ENCODE results near the gene WRNIP1.
"Not testable (repeated sequence)": the region's sequence is repeated elsewhere in the genome, so short reads cannot be mapped to it uniquely, and the experiment has no call there.

WRNIP1 gene

DNA sequence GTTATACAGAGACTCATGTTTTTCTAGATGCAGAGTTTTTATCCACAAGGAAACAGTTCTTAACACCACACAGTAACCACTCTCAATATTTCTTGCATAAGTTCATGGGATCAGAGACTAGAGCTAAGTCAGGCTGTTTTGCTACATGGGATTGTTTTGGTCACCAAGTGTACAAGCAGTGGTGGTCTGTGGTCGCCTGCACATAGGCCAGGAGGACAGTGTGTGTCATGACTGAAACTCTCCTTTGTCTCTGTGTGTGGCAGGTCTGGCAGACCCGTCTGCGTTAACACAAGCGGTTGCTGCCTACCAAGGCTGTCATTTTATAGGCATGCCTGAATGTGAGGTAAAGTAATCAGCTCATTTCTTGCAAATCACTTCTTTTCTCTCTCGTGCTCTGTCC, 18.9 kb downstream of the WRNIP1 start:
- DNase-seq (ENCODE audit: low read depth in 3 of 3) = no peak

- DNase-seq (ENCODE audit: low read depth in 3 of 3) = no peak
These were observed 19.7 kb downstream of the WRNIP1 start for GRCh38 chr6:2784930-2785329.

DNA sequence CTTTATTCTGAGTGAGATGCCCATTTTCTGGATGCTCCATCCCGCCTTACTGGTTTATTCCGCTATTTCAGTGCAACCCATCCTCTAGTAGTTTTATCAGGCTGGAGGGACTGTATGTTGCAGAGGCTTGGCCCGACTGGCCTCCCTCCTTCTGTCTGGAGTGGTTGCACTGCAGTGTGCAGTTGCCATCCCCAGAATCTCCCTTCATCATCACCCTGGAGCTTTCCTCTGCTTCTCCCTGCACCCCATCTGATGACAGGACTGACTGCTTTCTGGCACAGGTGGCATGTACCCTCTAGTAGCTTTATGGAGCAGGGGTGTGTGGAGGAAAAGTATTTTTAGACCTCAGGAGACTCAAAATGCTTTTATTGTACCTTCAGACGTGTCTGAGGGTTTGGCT, 21.1 kb downstream of the WRNIP1 start:
- no peak for DNase-seq (ENCODE audit: low read depth in 3 of 3)

DNA sequence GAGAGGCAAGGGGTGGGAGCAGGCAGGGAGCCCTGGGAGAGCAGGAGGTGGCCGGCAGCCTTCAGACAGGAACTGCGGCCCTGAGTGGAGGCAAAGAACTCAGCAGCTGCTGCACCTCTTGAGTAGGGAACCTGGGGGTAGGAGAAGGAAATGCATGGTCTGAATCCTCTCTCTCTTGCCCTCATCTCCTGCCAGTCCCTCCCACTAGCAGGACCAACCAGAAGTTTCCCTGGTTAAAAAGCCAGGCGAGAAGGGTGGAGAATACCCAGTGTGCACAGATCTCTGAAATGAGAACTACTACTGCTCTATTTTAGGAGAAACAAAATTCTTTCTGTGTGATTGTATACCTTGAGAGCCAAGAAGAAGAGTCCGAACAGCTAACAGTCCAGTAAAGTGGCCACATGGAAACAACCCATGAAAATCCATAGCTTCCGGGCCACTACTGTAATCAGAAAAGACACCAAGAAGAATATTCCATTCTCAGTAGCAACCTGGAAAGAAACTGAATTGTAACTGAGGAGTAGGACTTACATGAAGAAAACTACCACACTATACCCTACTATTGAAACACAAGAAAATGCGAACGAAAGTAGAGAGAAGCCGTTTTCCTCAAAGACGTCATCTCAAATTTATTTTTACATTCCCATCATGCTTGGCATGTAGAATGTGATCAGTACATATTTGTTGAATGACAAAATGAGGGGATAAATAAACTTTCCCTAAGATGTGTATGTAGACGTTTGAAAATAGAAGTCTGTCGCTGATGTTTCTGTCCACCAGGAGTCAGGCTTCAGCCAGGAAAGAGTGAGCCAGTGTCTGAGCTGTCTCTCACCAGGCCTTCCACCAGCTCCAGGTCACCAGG, 25.6 kb downstream of the WRNIP1 start:
- peak; percentile 34 to 45 (median 41) for DNase-seq (ENCODE audit: low read depth in 3 of 3)

DNA sequence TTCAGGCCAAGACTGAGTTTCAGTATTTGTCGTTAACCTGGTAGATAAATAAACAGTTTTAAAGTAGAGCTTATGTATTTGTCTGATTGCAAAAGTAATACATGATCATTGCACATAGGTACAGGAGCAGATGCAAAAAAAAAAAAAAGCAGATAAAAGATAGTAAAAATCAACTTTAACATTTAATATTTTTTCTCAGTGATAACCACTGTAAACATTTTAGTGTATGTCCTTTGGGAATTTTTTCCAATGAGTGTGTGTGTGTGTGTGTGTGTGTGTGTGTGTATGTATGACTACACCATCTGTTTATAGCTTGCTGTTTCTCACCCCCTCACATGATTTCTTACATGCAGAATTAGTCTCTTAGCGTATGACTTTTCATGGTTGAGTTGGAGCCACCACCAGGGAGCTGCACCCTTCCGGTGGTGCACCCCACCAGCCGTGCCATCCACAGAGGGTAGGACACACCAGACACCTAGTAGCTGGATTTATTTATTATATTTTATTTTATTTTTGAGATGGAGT, 26.3 kb downstream of the WRNIP1 start:
- no peak for DNase-seq (ENCODE audit: low read depth in 3 of 3)

DNA sequence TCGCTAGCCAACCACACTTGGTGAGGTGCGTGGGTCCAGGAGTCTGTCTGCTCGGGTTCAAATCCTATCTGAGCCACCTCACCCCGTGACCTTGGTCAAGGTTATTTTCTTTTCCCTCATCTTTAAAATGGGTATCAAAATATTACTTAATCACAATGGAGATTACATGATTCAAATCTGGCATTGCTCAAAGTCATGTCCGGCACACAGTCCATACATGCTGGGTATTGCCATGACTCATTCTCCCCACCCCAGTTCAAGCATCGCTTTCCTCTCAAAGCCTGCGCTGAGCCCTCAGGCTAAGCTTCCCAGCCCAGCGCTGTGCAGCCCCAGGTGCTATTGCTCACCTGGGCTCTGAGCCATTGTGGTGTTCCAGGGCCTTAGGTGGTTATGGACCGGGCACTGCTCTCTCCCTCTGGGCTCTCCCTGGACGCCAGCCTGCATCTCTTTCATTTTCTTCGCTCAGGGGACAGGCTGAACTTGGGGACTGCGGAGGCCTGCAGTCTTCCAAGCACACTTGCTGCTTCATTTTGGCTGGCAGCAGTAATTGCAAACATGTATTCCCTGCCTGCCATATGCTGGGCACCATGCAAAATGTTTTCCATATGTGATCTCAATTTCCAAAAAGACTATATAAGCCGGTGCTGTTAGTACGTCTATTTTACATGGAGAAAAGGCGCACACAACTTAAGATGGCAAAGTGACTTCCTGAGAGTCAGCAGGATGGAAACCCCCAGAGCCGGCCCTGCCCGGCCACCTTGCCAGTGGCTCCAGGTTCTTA, 27.3 kb downstream of the WRNIP1 start:
- DNase-seq (ENCODE audit: low read depth in 3 of 3) = no peak

DNA sequence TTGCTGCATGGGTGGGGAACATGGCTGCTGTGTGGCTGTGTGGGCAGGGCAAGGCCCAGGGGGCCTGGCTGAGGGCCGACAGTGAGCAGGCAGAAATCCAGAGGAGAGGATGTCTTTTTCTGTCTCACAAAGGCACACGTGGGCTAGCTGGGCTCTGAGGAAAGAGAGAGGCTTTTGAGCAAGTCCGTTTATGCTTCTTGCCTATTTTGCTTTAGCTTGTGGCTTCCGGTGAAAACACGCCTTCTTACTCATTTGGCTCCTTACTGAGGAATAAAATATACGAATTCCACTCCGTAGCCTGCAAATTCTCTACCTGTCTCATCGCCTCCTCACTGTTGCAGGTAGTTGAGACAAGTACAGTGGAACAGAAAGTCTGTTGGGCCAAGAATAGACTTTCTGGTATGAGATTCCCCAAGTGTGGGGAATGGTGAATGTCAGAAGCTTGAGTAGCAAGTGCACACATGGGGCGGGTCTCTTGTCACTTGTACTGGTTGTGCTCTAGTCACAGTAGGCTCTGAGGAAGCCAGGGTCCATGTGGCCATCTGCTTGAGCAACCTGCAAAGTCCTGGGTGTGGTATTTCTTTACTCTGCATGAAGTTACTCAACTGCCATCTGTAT, 28.4 kb downstream of the WRNIP1 start:
- peak in 1 of 3 donors; percentile 21 for DNase-seq (ENCODE audit: low read depth in 3 of 3)

DNA sequence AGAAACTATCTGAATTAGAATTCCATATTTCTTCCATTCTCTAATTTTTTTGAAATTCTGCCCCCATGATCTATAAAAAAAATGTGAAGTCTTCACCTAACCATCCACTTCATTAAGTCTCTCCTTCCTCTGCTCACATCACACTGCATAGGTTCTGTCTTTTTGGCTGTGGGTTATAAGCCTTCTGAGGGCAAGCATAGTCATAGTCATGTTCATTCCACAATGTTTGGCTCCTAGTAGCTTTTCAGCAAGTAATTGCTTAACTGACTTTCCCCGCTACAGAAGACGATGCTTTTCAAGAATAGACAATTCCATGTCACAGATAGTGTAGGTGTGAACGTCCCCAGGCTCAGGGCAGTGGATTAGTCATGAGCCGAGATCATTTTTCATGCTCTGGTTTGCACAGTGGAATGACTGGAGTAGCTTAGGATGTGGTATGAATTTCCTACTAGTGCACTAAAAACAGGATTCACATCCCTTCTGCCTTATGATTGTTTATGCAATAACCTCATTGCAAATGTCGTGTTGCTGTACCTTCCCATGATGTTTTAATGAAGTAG, 29.1 kb downstream of the WRNIP1 start:
- no peak for DNase-seq (ENCODE audit: low read depth in 3 of 3)

DNA sequence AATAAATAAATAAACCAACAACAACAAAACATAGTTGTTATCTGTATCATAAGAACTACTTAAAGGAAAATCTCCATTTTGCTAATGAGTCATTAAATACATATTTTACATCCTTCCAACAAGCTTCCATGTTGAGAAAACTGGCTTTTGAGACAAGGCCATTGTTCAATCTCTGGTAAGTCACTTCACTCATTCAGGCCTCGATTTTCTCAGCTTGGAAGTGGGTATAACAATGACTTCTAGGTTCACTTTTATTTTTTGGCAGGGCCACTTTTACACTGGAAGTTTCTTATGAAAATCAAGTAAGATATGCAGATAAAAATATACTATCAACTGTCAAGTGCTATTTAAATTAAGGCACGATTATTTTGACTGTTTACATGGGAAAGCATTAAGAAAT, 30.0 kb downstream of the WRNIP1 start:
- no peak for DNase-seq (ENCODE audit: low read depth in 3 of 3)

GRCh38 chr6:2795956-2796355, 30.8 kb downstream of the WRNIP1 start:
- no peak for DNase-seq (ENCODE audit: low read depth in 3 of 3)

GRCh38 chr6:2796861-2797260, 31.7 kb downstream of the WRNIP1 start:
- no peak for DNase-seq (ENCODE audit: low read depth in 3 of 3)

GRCh38 chr6:2797564-2798031, 32.4 kb downstream of the WRNIP1 start:
- DNase-seq (ENCODE audit: low read depth in 3 of 3) = no peak

DNA sequence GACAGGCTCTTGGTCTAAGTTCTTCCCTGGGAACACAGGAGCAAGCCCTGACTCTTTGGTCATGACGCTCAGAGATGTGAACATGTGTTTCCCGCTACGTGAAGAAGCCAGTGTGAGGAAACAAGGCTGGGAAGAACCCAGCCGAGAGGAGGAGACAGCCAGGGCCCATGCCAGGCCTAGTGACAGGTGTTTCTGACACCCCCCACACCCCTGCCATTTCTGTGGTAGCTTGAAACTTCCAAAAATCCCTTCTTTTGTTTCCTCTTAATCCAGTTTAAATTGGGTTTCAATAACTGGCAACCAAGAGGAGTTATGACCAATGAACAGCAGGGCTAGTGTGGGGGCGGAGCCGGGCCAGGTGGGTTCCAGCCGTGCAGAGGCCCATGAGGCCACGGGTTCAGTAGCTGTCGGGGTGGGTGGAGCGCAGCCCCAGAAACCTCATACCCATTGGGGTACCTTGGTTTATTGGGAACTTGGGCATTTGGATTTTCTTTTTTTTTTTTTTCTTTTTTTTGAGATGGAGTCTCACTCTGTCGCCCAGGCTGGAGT, 33.5 kb downstream of the WRNIP1 start:
- DNase-seq (ENCODE audit: low read depth in 3 of 3) = no peak

DNA sequence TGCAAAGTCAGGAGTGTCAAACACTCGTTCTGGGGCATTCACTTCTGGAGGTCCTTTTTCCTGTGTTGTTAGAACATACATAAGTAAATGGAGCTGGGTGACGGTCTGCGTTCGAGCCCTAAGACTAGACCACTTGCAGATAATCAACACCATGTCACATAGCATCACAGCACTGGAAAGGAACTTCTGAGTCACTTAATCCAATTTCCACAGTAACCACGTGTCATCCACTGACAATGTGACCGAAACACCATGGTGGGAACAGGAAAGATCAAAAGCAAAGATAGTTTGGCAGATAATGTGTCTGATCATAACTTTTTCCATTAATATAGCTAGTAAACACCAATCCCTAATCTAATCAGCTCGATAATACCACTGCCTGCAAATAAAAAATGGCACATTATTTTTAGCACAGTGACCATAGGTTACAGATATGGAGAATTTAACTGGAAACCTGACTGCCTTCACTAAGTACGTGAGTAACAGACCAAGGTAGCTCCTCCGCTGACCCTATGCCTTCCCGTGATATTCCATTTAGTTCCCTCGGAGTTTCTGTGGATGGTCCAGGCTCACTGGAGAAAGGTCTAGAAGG, 34.8 kb downstream of the WRNIP1 start:
- no peak for DNase-seq (ENCODE audit: low read depth in 3 of 3)

- no peak for DNase-seq (ENCODE audit: low read depth in 3 of 3)
These were observed 35.5 kb downstream of the WRNIP1 start for GRCh38 chr6:2800552-2801316.

GRCh38 chr6:2801687-2802086, 36.5 kb downstream of the WRNIP1 start:
- DNase-seq (ENCODE audit: low read depth in 3 of 3) = not testable (repeated sequence)

GRCh38 chr6:2802521-2803060, 37.4 kb downstream of the WRNIP1 start:
- DNase-seq (ENCODE audit: low read depth in 3 of 3) = no peak

DNA sequence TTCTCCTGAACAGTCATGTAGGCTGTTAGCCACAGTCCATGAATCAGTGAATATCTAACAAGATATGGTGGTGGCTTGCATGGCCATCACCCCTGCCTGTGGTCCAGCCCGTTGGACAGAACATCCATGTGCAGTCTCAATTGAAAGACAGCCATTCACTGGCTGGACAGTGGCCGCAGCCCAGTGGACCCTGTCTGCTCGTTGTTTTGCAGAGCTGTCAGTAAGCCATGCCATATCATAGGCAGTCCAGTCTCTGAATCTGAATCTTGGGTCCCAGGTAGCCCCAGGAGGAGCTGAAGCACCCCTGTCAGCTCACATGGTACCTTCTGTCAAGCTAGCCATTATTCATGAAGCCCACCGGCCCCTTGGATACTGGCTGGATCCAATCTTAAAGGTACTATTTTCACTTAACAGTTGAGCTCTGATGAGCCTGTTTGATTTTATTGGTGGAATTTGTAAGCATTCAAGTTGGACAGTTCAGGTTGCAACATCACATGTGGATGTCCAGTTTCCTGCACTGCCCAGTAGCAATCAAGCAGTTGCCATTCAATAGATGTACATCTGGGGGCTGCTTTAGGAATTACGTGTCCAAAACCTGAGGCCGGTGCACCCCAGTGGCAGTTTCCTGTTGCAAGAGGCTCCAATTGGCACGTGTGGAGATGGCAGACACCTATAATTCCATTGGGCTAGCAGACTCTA, 38.7 kb downstream of the WRNIP1 start:
- DNase-seq (ENCODE audit: low read depth in 3 of 3) = no peak

- DNase-seq (ENCODE audit: low read depth in 3 of 3) = no peak
These were observed 39.3 kb downstream of the WRNIP1 start for GRCh38 chr6:2804516-2804915.

GRCh38 chr6:2805031-2805430, 39.8 kb downstream of the WRNIP1 start:
- DNase-seq (ENCODE audit: low read depth in 3 of 3) = no peak
